HPDE6-E6E7 (cell line): ENCODE data around the gene PDCD7.
"Not testable (repeated sequence)": the region's sequence is repeated elsewhere in the genome, so short reads cannot be mapped to it uniquely, and the experiment has no call there.

Source experiments
- DNase-seq: peaks from one replicate; pipeline ENCODE4 v3.0.0; 2011; ENCODE audit warnings: missing footprints; ENCODE audit errors: extremely low spot score

Gene PDCD7

DNA sequence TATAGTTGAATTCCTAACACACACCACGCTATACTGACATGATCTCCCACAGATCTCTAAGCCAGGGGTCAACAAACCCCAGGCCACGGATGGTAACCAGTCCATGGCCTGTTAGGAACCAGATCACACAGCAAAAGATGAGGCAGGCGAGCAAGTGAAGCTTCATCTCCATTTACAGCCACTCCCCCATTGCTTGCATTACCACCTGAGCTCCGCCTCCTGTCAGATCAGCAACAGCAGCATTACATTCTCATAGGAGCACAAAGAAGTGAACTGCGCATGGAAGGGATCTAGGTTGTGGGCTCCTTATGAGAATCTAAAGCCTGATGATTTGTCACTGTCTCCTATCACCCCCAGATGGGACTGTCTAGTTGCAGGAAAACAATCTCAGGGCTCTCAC lies 2.7 kb downstream of the PDCD7 start:
- no peak for DNase-seq

DNA sequence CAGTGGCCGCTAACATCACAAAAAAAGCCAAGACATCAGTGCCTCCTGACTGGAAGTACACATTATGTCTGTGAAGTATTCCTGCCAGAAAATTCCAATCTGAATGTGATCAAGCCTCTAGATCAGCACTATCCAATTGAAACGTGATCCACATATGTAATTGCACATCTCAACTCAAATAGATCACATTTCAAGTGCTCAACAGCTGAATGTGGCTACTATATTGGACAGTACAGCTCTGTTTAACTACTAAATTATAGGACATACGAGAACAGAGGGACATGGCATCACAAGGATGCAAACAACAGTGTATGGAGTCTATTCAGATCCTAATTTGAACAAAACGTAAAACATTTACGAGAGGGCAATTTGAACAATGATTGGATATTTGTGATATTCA lies 18.1 kb downstream of the PDCD7 start:
- no peak for DNase-seq

DNA sequence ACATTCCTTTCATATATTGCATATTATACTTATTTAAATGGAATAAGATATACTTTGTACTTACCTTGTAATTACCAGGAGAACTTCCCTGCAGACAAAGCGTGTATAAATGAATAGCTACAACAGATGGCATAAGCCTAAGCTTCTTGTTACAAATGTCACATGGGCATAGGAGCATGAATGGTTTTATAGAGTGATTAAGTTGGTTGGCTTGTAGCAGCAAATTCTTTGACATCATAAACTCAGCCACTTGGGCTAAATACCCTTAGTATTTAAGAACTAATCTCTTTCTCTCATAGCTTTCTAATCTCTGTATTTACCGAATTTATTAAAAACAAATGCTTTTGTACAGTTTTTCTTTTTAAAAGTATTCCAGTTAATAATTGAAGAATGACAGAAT lies 18.5 kb downstream of the PDCD7 start, which contains the start of gene UBAP1L:
Gene UBAP1L, minus strand, starts transcription at position 115 of the 400 bp plus-strand sequence. CDS start 8,985 bp downstream, outside the sequence.
- no peak for DNase-seq

DNA sequence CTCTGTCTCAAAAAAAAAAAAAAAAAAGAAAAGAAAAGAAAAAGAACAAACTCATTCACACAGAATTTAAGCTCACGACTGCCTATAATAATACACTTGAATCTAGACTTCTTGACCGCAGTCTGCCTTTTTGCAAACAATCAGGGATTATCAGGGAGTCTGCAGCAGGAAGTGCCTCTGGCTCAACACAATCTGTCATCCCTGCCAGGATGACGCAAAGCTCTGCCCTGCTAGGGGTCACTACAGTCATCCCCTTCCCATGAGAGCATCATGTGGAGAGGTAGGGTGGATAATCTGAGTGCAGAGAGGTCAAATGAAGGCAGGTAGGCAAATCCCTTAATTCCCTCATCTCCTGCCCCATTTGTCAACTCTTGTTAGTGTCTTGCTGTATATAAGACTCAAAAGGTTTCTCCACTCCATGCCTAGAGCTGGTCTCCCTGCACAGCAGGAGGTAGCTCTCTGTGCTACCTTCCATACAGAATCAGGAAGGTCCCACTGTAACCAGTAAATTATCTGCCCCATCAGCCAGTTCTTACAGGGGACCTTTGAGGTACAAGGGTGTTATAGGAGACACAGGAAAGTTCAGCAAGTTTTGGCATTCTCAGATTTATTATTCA lies 22.8 kb downstream of the PDCD7 start:
- DNase-seq, result no peak

DNA sequence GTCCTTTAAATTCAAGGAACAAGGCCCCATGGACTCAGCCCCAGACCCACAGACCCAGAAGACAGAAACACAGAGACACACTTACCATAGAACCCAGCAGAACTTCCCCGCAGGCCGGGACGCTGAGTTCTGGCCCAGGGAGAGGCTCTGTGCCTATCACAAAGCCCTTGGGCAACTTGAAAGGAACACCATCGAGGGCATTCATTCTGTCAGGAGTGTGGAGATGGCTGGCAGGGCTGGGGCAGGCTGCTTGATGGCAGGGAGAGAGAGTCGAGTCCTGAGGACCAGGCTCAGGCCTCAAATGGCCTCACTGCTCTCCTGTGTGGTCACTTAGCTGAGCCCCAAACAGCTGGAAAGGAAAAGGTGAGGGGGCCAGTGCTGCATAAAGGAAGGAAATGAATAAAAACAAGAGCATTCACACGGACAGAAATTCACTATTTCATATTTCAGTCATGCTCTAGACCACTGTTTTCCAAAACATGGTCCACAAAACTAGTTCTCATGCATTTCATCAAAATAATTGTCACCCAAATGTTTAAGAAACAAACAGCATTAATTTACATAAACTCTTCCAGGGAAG lies 27.5 kb downstream of the PDCD7 start:
- no peak for DNase-seq

DNA sequence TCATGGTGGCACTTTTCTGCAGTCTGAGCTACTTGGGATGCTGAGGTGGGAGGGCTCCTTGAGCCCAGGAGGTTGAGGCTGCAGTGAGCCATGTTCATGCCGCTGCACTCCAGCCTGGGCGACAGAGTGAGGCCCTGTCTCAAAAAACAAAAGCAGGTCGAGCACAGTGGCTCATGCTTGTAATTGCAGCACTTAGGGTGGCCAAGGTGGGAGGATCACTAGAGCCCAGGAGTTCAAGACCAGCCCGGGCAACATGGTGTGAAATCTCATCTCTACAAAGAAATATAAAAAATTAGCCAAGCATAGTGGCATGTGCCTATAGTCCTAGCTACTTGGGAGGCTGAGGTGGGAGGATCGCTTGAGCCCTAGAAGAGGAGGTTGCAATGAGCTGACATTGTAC lies 28.6 kb downstream of the PDCD7 start:
- DNase-seq, result no peak

DNA sequence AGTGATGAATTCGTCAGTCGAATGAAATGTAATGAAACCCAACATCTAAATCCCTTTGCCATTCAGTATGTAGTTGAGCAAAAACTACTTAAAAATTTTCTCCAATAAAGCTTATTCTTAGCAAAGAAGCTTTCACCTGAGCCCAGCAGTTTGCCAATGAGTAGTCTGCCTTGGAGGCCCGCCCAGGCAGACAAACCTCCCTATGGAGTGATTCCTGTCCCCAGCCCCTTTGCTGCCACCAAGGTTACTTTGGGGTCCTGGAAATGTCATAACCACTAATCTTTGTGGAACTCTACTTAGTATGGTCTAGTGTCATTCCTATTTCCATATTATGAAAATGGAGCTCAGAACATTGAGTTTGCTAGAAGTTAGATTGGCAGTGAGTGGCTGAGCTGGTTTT lies 30.7 kb downstream of the PDCD7 start:
- DNase-seq, result no peak

DNA sequence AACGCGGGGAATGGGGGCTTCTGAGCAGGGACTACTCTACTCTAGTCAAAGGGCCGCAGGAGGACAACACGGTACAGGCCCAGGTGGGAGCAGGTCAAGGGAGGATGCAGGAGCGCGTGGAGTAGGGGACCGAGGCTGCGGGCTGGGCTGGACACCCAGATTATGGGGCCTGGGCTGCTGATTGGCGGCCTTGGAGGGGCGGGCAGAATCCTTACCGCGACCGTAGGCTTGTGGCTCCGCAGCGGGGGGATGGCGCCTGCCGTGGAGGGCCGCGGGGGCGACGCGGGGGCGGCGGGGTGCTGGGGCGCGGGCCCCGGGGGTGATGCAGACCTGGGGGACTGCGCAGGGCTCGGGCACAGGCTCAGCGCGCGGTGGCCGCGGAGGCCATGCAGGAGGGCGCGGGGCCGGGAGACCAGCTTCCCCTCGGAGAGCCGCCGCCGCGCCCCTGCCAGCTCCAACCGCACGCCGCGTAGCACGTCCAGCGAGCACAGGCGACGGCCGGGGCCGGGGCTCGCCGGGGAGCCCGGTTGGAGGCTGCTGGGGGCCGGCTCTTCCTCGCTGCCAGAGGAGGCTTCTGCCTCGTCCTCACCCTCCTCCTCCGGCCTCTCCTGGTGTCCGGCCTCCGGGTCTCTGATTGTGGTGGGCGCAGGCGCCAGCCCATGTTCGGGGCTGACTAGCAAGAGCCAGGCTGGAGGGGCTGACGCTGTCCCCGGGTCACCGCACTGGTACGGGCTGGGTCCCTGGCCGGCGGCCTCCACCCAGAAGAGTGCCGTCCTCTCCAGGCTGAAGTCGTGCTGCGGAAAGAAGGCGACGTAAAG lies 31.5 kb downstream of the PDCD7 start:
- DNase-seq, result no peak

DNA sequence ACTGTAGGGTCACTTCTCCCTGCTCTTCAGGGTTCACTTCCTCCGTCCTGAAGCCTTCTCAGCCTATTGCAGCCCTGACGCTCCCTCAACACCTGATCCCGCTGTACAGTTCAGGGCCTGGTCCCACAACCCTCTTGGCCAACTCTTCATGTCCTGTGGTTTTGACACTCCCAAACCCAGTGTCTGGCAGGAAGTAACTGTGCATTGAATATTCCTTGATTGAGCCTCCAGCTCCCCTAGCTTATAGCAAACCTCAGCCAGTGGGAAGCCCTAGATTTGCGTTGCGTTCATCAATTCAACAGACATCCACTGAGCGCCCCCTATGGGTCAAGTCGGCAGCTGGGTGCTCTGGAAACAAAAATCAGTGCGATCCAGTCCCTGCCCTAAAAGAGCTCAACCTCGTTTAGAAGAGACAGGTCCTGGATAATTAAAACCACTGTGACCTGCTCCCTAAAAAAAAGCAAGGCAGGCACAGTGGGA lies 32.2 kb downstream of the PDCD7 start:
- DNase-seq, result no peak

DNA sequence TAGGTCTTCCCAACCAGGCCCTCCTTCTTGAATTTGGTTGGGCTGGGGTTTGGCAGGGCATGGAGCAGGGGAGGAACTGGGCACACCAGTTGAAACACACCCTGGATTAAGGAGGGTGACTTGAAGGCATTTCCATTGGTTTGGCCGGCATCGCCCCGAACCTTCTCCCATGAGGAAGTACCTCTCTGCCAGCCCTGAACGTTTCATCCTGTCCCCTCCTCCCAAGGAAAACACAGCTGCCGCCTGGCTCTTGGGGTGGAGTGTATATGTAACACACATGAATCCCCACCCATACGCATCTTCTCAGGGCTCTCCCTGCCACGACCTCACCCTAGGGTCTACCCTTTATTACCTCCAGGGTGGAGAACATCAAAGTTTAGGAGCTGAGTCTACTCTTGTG lies 33.2 kb downstream of the PDCD7 start:
- DNase-seq, result no peak

DNA sequence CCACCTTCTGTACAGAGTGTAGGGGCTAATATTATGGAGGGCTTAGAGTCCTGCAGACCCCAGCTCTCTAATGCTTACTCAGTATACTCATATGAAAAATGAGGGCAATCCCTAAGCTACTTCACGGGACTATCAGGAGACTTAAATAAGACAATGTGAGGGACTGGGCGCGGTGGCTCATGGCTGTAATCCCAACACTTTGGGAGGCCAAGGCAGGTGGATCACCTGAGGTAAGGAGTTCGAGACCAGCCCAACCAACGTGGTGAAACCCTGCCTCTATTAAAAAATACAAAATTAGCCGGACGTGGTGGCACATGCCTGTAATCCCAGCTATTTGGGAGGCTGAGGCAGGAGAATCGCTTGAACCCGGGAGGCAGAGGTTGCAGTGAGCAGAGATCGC lies 33.8 kb downstream of the PDCD7 start:
- DNase-seq, result not testable (repeated sequence)

DNA sequence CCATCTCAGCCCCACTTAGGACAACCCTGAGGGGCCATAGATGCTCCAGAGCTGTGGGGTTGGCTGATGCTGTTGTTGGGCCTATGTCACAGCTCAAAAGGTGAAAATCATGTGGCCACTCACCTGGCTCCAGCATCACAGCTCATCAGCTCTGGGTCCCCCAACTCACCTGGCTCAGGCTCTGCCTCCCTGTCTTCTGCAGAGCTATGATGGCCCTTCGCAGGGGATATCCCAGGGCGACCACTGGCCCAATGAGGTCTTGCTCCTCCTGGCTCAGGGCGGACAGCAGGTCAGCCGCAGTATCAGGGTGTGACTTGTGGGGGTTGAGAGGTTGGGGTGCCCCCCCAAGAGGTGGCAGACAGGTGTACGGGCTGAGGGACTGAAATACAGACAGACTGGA lies 34.3 kb downstream of the PDCD7 start:
- no peak for DNase-seq

DNA sequence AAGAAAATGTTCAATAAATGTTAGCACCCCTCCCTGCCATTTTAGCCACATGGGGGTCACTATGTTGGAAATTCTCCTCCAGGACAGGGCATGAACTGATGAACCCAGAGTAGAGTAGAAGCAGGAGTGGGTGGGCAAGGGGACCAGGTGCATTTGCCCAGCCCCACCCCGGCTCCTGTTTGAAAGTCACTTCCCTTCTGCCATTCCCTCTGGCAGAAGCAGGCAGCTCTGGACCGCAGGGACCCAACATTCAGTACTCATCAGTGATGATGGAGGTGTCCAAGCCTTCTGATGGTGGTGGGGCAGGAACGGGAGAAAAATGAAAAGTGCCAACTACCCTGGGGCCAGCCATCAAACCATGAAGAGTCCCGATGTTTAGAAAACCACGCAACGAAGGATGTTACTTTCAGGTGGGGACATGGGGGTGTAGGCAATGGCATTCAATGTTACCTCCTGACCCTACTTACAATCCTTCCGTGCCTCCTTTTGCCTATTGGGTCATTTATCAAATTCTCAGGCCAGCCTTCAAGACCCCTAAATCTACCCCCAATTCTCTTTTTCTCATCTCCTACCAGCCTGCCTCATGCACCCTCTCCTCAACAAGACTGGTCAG lies 35.9 kb downstream of the PDCD7 start:
- DNase-seq, result no peak

DNA sequence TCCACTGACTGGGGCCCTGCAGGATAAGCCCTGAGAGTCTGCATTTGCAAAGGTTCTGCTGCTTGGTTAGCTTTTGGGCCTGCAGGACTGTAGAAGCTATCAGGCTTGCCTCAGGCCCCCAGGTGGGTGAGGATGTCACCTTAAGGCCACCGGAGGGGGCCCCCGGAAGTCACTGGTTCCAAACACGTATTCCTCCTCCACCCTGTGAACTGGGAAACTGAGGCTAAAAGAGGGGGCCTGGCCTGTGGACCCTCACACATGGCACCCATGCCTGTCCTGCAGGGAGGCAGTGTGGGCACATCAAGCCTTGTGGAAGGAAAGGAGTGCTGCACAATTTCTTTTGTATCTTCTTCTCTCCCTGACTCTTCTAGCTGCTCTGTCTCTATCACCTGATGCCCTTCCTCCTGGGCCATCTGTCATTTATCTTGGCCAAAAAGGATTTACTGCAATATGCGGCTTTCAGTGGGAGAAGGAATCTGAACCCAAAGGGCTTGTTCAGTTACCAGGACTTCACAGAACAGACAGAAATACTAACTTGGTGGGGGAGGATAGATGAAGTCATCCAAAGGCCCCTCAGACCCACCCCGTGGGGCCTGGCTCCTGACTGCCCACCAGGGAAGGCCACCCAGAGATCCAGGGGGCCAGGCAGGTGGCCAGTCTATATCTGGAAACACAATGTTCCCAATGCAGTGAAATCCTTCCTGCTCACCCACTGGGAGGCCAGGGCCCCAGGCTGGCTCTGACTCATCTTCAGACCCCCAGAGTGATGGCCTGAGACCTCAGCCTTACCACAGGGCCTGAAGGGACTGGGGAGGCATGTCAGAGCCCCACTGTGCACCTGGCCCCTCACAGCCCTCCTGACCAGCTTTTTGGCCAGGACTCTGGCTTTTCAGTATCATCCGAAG lies 36.9 kb downstream of the PDCD7 start:
- no peak for DNase-seq

DNA sequence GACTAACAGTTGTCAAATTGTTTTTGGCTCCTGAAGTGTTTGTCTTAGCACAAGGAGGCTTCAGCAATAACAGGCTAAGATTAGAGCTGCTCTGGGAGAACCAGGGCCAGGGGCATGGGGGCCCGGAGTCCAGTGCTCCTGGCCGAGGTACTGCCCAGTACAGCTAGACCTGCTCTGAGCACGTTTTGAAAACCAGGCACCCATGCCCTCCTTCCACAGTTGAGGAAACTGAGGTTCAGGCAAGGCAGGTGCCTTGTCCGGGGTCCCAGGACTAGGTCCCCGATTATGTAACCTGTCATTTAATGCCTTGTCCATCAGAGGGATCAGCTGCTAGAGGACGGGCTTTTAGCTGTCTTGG lies 37.9 kb downstream of the PDCD7 start:
- no peak for DNase-seq

DNA sequence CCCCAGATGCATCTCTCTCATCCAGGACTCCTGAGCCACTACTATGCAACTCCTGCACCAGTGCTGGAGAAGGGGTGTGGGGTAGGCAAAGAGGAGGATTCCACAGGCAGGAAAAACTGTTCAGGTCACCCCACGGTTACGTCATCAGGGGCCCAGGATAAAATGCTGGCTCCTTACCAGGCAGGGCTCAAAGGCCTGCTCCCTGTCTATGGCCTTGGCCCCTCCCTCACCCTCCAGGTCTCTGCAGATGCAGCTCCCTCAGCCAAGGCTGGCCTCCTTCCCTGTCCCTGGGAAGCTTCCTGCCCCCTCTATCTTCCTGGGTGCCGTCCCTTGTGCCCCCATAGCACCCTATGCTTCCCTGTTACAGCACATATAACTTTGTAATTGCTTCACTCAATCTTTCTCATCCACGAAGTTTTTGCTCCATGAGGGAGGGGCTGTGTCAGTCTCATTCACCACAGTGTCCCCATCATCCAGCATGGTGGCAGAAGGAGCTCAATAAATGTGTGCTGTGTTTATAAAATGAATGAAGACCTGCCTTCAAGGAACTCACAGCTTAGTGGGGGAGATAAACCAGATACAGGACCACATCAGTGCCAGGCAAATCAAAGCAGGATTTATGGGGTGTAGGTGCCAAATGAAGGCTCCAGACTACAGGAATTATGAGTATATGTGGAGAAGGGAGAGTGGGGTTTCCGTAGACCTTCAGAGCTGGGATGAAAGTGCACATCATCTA lies 38.4 kb downstream of the PDCD7 start:
- DNase-seq, result no peak

DNA sequence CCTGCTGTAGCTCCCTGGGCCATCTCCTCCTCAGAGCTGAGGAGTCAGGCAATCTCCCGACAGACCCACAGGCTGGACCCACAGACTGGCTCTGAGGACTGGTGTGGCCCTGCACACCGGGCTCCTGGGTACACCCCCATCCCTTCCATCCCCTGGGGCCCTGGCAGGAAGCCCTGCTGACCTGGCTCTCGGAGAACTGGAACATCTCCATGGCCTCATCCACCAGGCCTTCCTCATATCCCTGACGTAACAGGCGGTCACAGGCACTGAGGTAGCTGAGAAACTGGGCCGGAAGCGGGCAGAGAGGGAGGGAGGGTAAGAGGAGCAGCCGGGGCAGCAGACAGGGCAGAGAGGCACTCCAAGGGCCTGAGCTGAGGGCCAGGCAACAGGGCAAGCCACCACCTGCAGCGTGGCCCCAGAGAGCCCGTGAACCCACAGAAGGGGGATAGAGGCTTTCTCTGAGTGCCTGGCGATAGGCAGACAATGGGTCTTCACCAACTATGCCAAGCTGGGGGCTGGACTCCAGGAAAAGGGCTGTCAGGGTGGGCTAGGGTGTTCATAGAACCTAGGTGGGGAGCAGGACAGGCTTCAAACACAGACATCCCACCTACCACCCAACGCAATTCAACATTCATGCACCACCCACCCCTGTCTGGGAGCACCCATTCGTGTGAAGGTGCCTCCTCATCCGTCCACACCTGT lies 39.2 kb downstream of the PDCD7 start:
- DNase-seq, result no peak

DNA sequence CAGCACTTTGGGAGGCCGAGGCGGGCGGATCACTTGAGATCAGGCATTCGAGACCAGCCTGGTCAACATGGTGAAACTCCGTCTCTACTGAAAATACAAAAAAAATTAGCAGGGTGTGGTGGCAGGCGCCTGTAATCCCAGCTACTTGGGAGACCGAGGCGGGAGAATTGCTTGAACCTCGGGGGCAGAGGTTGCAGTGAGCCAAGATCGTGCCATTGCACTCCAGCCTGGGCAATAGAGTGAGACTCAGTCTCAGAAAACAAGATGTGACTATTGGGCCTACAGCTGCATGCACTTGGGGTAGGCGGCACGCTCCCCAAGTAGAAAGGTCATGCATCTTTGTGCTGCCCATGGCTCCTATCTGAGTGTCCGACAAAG lies 39.8 kb downstream of the PDCD7 start:
- not testable (repeated sequence) for DNase-seq

DNA sequence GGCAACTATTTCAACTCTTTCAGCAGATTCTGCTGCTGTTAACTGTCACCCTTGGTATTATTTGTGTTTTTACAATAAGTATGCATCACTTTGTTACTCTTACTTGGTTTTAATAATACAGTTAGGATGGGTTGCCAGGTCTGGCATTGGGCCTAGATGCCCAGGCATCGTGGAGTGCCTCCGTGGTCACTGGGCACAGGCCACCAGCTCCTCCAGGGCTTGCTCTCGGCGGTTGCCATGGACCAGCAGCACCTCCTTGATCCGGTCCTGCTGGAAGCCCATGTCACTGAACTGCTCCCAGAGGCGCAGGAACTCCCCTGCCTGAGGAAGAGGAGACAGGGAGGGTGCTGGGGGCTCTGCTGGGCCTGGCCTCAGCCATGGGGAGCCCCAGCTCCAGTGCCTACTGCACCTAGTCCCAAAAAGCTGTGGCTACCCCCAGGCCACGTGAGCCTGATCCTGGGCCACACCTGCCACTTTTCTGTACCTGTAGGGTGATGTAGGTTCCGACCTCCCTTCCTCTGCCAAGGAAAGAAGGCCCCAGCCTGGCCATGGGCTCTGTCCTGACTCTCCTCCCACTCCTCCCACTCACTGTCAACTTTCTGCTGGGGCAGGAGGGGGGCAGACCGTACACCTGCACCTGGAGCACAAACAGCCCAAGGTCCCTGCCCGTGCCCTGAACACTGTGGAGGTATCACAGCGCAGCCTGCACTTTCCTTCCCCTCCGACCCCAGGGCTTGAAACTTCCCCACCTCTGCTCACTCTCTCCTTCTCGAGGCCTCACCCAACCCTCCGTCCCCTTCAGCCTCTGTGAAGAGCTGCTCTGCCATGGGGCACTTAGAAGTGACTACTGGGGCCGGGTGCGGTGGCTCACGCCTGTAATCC lies 40.5 kb downstream of the PDCD7 start:
- DNase-seq, result no peak
